K562 (cell line): ENCODE data around the gene HCFC1R1. TPM values are rescaled to one million over a fixed set of nuclear protein-coding genes. Genes with fewer than 3 reads are reported as not detected.

ENCODE experiments used
- ATAC-seq: fragments of 200-7000 bp; cut with Tn5 transposase; 3 replicates; pipeline ENCODE4 v1.9.1; 2020; ENCODE audit warnings: moderate library complexity
- BruUV-seq: library from RNA; stranded (reverse); fragments of 400-500 nt; replicated peaks from 2 replicates; lab custom pipeline; 2021; lab: Mats Ljungman, UMichigan
- CTCF ChIA-PET: fragments of 300-600 bp; formaldehyde crosslinking; extraction: SDS; loops from one replicate; lab custom pipeline; 2021; ENCODE audit warnings: low intra/inter-chr PET ratio; lab: Yijun Ruan, JAX
- POLR2A ChIA-PET: fragments of 300-600, 350-650 bp; sonication (Branson Sonifier 250); formaldehyde crosslinking; extraction: SDS; loops from one replicate; lab custom pipeline; 2021; ENCODE audit warnings: antibody characterized with exemption, inconsistent platforms; lab: Yijun Ruan, JAX
- DNase-seq, 4 experiments: peaks; one replicate each; pipeline versions ENCODE4 v3.0.0 to v3.0.0-alpha.2; 2011 to 2018; ENCODE audit warnings: low spot score in 3 of 4, mixed read lengths in 3 of 4; ENCODE audit errors: extremely low read depth in 1 of 4
- FAIRE-seq: peaks from 2 replicates; lab custom pipeline; 2011; peaks lifted over from hg19 to GRCh38; lab: Jason Lieb, UNC
- H2AFZ ChIP-seq: 2 replicates; pipeline ENCODE4 v1.6.0; 2011; ENCODE audit warnings: low read depth, low read length, control low read depth, inconsistent platforms
- H3K27ac ChIP-seq: fragments of 200-600 bp; 3 replicates; pipeline ENCODE4 v1.8.0; 2011; ENCODE audit warnings: low read depth, mild to moderate bottlenecking, control low read depth, inconsistent platforms, low read length, moderate library complexity, mixed read lengths; ENCODE audit errors: extremely low read depth
- H3K27me3 ChIP-seq, 2 experiments: fragments of 300-600 bp in 1 of 2; 2 replicates in 1 of 2; 3 replicates in 1 of 2; pipeline versions ENCODE4 v1.6.0 to v1.8.0; 2011; ENCODE audit warnings: inconsistent platforms in 2 of 2, low read length in 2 of 2, mild to moderate bottlenecking in 1 of 2, mixed read lengths in 1 of 2, moderate library complexity in 1 of 2; ENCODE audit not compliant: control insufficient read depth in 2 of 2, insufficient read depth in 2 of 2
- H3K36me3 ChIP-seq: fragments of 300-600 bp; 3 replicates; pipeline ENCODE4 v1.8.0; 2011; ENCODE audit warnings: mild to moderate bottlenecking, low read length, inconsistent platforms; ENCODE audit not compliant: control insufficient read depth, insufficient read depth
- H3K4me1 ChIP-seq, 2 experiments: fragments of 200-600 bp in 1 of 2; replicated peaks in 1 of 2; 2 replicates in 1 of 2; 3 replicates in 1 of 2; pipeline versions ENCODE4 v1.5.1 to v1.8.0; 2011; ENCODE audit warnings: inconsistent platforms in 2 of 2, low read length in 2 of 2, mild to moderate bottlenecking in 1 of 2, mixed read lengths in 1 of 2, moderate library complexity in 1 of 2; ENCODE audit not compliant: control insufficient read depth in 2 of 2, insufficient read depth in 2 of 2
- H3K4me2 ChIP-seq: 2 replicates; pipeline ENCODE4 v1.6.1; 2011; ENCODE audit warnings: low read length, control low read depth, inconsistent platforms, mixed read lengths; ENCODE audit not compliant: insufficient read depth
- H3K4me3 ChIP-seq: fragments of 200-600 bp; sonication (generic), shearing (Covaris generic); 2 replicates; pipeline ENCODE4 v1.5.1; 2016; ENCODE audit warnings: control low read depth, inconsistent platforms
- H3K79me2 ChIP-seq: fragments of 200-600 bp; 3 replicates; pipeline ENCODE4 v1.8.0; 2011; ENCODE audit warnings: low read length, inconsistent platforms; ENCODE audit not compliant: control insufficient read depth, insufficient read depth
- H3K9ac ChIP-seq, 2 experiments: 2 replicates each; pipeline versions ENCODE4 v1.6.0 to v1.6.1; 2011; ENCODE audit warnings: low read depth in 2 of 2, low read length in 2 of 2, control low read depth in 1 of 2, inconsistent platforms in 1 of 2, mild to moderate bottlenecking in 1 of 2, mixed read lengths in 1 of 2; ENCODE audit not compliant: insufficient read depth in 1 of 2
- H3K9me1 ChIP-seq: one replicate; pipeline ENCODE4 v1.6.0; 2011; ENCODE audit warnings: inconsistent platforms, mild to moderate bottlenecking, low read length, moderate library complexity; ENCODE audit not compliant: control insufficient read depth, insufficient read depth
- H3K9me3 ChIP-seq: replicated peaks from 2 replicates; pipeline ENCODE4 v1.5.1; 2011; ENCODE audit warnings: low read depth, low read length, inconsistent platforms; ENCODE audit not compliant: control insufficient read depth, insufficient read depth
- H4K20me1 ChIP-seq: replicated peaks from 2 replicates; pipeline ENCODE4 v1.6.1; 2011; ENCODE audit warnings: low read length, inconsistent platforms, mixed read lengths; ENCODE audit not compliant: control insufficient read depth, insufficient read depth
- BRF1 ChIP-seq: IDR thresholded peaks from 3 replicates; pipeline ENCODE4 v1.6.1; 2011; ENCODE audit warnings: borderline replicate concordance, mild to moderate bottlenecking; ENCODE audit not compliant: insufficient read length; ENCODE audit errors: extremely low read depth
- CHD1 ChIP-seq: fragments of 200-600 bp; sonication (generic); IDR thresholded peaks from one replicate; pipeline ENCODE4 v1.6.1; 2012; ENCODE audit warnings: mild to moderate bottlenecking, moderate library complexity, low read length, inconsistent platforms
- CREB3 ChIP-seq: fragments of 450-650 bp; conservative IDR thresholded peaks from 2 replicates; pipeline ENCODE4 v1.6.1; 2016; ENCODE audit warnings: missing genetic modification characterization, low read depth, mild to moderate bottlenecking, missing compliant biosample characterization, moderate library complexity
- CREB3L1 ChIP-seq: fragments of 450-650 bp; IDR thresholded peaks from 2 replicates; pipeline ENCODE4 v1.6.1; 2014; ENCODE audit warnings: low read depth, mild to moderate bottlenecking, moderate library complexity, borderline replicate concordance
- GTF3C2 ChIP-seq: IDR thresholded peaks from 3 replicates; pipeline ENCODE4 v1.6.1; 2011; ENCODE audit warnings: borderline replicate concordance, mild to moderate bottlenecking, moderate library complexity; ENCODE audit not compliant: insufficient read length; ENCODE audit errors: extremely low read depth
- MITF ChIP-seq: IDR thresholded peaks from 2 replicates; pipeline ENCODE4 v1.6.1; 2014; ENCODE audit warnings: antibody characterized with exemption
- MYC ChIP-seq, 2 experiments: fragments of 250-450 bp in 1 of 2; sonication (Bioruptor Pico) in 1 of 2; IDR thresholded peaks; 2 replicates each; pipeline versions ENCODE4 v1.5.1 to v1.6.1; 2012 to 2021; ENCODE audit warnings: low read depth in 2 of 2, borderline replicate concordance in 1 of 2, improper control_type of control experiment in 1 of 2, low read length in 1 of 2, mild to moderate bottlenecking in 1 of 2, moderate library complexity in 1 of 2
- ZNF140 ChIP-seq: fragments of 250-450 bp; sonication (Bioruptor Pico); IDR thresholded peaks from 2 replicates; pipeline ENCODE4 v1.8.0; 2021; ENCODE audit warnings: moderate library complexity, mild to moderate bottlenecking, inconsistent platforms
- WGBS: fragments of 100-300 bp; shearing (Covaris generic); methylation state at CpG from one replicate; pipeline ENCODE4 v1.1.6; 2016; ENCODE audit warnings: low coverage, mixed read lengths; ENCODE audit not compliant: insufficient coverage; ENCODE audit errors: missing lambda C conversion rate; 5-methylcytosine and 5-hydroxymethylcytosine counted together
- in situ Hi-C: fragments of 300-500 bp; cut with MboI; formaldehyde crosslinking; loops from 4 replicates; pipeline ENCODE4 v1.15.0; 2018; ENCODE audit warnings: inconsistent platforms, mixed read lengths
- intact Hi-C: fragments of 100-400 bp; cut with micrococcal nuclease; formaldehyde crosslinking; loops from 2 replicates; pipeline ENCODE4 v1.14.2; 2022
- polyA plus RNA-seq, 8 experiments: library from polyadenylated mRNA; depleted of rRNA in 4 of 8; stranded (reverse) in 5 of 8; unstranded in 3 of 8; fragments of >200 nt; fragmentation: Nextera tagmentation in 2 of 8; fragmentation: Illumina TruSeq in 1 of 8; extraction: Ambion mirVana in 2 of 8; extraction: Trizol in 1 of 8; gene quantifications; 2 replicates each; pipeline versions ENCODE4 v1.2.1 to v1.2.3, GENCODE V29; 2011 to 2014; ENCODE audit warnings: inconsistent platforms in 1 of 8, missing spikeins in 1 of 8
- total RNA-seq, 7 experiments: library from RNA; depleted of rRNA in 6 of 7; stranded (reverse); fragments of >200 nt in 6 of 7; fragmentation: Illumina TruSeq in 2 of 7; extraction: Trizol in 2 of 7; gene quantifications; 2 replicates each; pipeline versions ENCODE4 v1.2.1 to v1.2.3, GENCODE V29; 2011 to 2021; ENCODE audit warnings: low replicate concordance in 1 of 7

HCFC1R1 gene
- total and polyA plus RNA-seq, 9 of the 15 experiments (the other 6 are each of a cell fraction or from before 2014, with no cell fraction given): 2.2 to 29.0 (median 11.2) TPM

GRCh38 chr16:2991566-2992261, 32.0 kb downstream of the HCFC1R1 start (continued):
- TF ChIP-seq GTF3C2 (no peak), CREB3L1 (no peak), MYC (IDR thresholded peaks at IDR 0.05; ENCODE audit: low read depth, low read length) (no peak), MYC (CRISPR knock-in tag; IDR thresholded peaks at IDR 0.05; ENCODE audit: borderline replicate concordance, low read depth) (no peak)

GRCh38 chr16:2990891-2991290, 32.9 kb downstream of the HCFC1R1 start:
- intact Hi-C loops (no loop called here), in situ Hi-C loops (no loop called here)
- Histone ChIP-seq H4K20me1 (no peaks in the 10 kb centered on the region), H3K27ac (no peak overlapping the region), H3K9ac (no peak overlapping the region), H3K79me2 (no peaks in the 10 kb centered on the region), H3K27me3 (no peaks in the 10 kb centered on the region), H3K4me3 (no peak overlapping the region), H3K9me1 (no peaks in the 10 kb centered on the region), H3K4me1 (peaks cover 0 to 41% of the 10 kb centered on the region in 2 experiments; a peak in 2 of 5 replicates), H3K36me3 (no peaks in the 10 kb centered on the region), H2AFZ (no peak overlapping the region), H3K4me2 (no peak overlapping the region), H3K9me3 (no peaks in the 10 kb centered on the region)
- ChIA-PET CTCF (no interaction called here), POLR2A (interaction anchor here (0.8 to 1.0 kb wide), 2 partner anchors 12 to 28 kb away, joined by 3 read pairs; no protein-coding TSS in a partner anchor)
- BruUV-seq: no TSS peak
- ATAC-seq (no peak), DNase-seq (no peak), FAIRE-seq (no peak)
- no peak for TF ChIP-seq CHD1
- TF ChIP-seq CREB3 (tag): no peak
- no peak for TF ChIP-seq ZNF140 (CRISPR knock-in tag)
- TF ChIP-seq MITF: no peak
- TF ChIP-seq BRF1: no peak
- WGBS: 37% methylated on average over 7 of the region's 10 CpGs
